Hepatocyte (in vitro differentiated cells): ENCODE results near the gene FAM181A. TPM values are rescaled to one million over a fixed set of nuclear protein-coding genes. Genes with fewer than 3 reads are reported as not detected.

Experiments used
- DNase-seq: peaks from one replicate; pipeline ENCODE4 v3.0.0-alpha.2; 2016; ENCODE audit warnings: low spot score
- H2AFZ ChIP-seq: fragments of 200-600 bp; sonication (generic); 2 replicates; pipeline ENCODE4 v1.6.0; 2016; ENCODE audit warnings: antibody characterized with exemption, mild to moderate bottlenecking
- H3K27ac ChIP-seq: fragments of 200-600 bp; sonication (generic); 2 replicates; pipeline ENCODE4 v1.5.1; 2016; ENCODE audit warnings: mild to moderate bottlenecking
- H3K27me3 ChIP-seq: fragments of 200-600 bp; sonication (generic); 2 replicates; pipeline ENCODE4 v1.6.1; 2016
- H3K36me3 ChIP-seq: fragments of 200-600 bp; sonication (generic); replicated peaks from 2 replicates; pipeline ENCODE4 v1.5.1; 2016; ENCODE audit warnings: low read depth; ENCODE audit not compliant: insufficient read depth
- H3K4me1 ChIP-seq: fragments of 200-600 bp; sonication (generic); 2 replicates; pipeline ENCODE4 v1.5.1; 2016; ENCODE audit warnings: mild to moderate bottlenecking, moderate library complexity; ENCODE audit not compliant: insufficient read depth
- H3K4me2 ChIP-seq: fragments of 200-600 bp; sonication (generic); 2 replicates; pipeline ENCODE4 v1.6.0; 2016
- H3K4me3 ChIP-seq: fragments of 200-600 bp; sonication (generic); 2 replicates; pipeline ENCODE4 v1.5.1; 2016; ENCODE audit warnings: mild to moderate bottlenecking
- H3K79me2 ChIP-seq: fragments of 200-600 bp; sonication (generic); 2 replicates; pipeline ENCODE4 v1.6.0; 2017; ENCODE audit warnings: mild to moderate bottlenecking
- H3K9me2 ChIP-seq: fragments of 200-600 bp; sonication (generic); replicated peaks from 2 replicates; pipeline ENCODE4 v1.6.0; 2017; ENCODE audit warnings: mild to moderate bottlenecking; ENCODE audit not compliant: insufficient read depth
- H3K9me3 ChIP-seq: fragments of 200-600 bp; sonication (generic); 2 replicates; pipeline ENCODE4 v1.5.1; 2016; ENCODE audit warnings: low read depth, mild to moderate bottlenecking
- H4K20me1 ChIP-seq: fragments of 200-600 bp; sonication (generic); 2 replicates; pipeline ENCODE4 v1.6.0; 2016; ENCODE audit warnings: mild to moderate bottlenecking; ENCODE audit not compliant: insufficient read depth, poor library complexity, severe bottlenecking
- EZH2 ChIP-seq: fragments of 200-600 bp; sonication (generic); IDR thresholded peaks from 2 replicates; pipeline ENCODE4 v1.6.1; 2016; ENCODE audit warnings: antibody characterized with exemption, mild to moderate bottlenecking, borderline replicate concordance
- EZH2phosphoT487 ChIP-seq: fragments of 200-600 bp; sonication (generic); IDR thresholded peaks from one replicate; pipeline ENCODE4 v1.6.1; 2018; ENCODE audit warnings: antibody characterized with exemption, mild to moderate bottlenecking, low read depth, moderate library complexity; ENCODE audit not compliant: unreplicated experiment, severe bottlenecking
- WGBS: methylation state at CpG from one replicate; pipeline ENCODE4 v1.1.6; 2016; ENCODE audit warnings: low lambda C conversion rate; ENCODE audit errors: missing lambda C conversion rate; 5-methylcytosine and 5-hydroxymethylcytosine counted together
- polyA plus RNA-seq: library from polyadenylated mRNA; unstranded; fragments of >200 nt; fragmentation: Nextera tagmentation; extraction: Ambion mirVana; gene quantifications from 2 replicates; pipeline ENCODE4 v1.2.1, GENCODE V29; 2016
- total RNA-seq: library from RNA; depleted of rRNA; stranded (reverse); fragments of >200 nt; gene quantifications from 2 replicates; pipeline ENCODE4 v1.2.3, GENCODE V29; 2014
- TF ChIP-seq, protein P1 (sequence below): fragments of 200-600 bp; sonication (generic); IDR thresholded peaks from 2 replicates; pipeline ENCODE4 v1.5.1; 2016; ENCODE audit warnings: antibody characterized with exemption, mild to moderate bottlenecking; ENCODE audit not compliant: poor library complexity

Gene FAM181A
- total and polyA plus RNA-seq, 2 experiments from 2014 or later = not detected

DNA sequence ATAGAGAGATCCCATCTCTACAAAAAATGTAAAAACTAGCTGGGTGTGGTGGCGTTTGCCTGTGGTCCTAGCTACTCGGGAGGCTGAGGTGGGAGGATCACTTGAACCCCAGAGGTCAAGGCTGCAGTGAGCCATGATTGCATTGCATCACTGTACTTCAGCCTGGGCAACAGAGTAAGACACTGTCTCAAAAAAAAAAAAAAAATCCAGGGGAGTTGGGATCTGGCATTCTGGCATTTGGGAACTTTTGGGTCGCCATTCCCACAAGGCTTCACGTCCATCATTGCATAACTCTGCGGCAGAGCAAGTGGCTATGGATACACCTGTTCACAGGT lies 34.7 kb upstream of the FAM181A start:
- peaks cover 9% of the 10 kb centered on the region for H3K4me1 ChIP-seq
- 77% methylated on average over 5 of the region's 5 CpGs for WGBS
- H3K9me2 ChIP-seq = no peaks in the 10 kb centered on the region
- H3K79me2 ChIP-seq = no peaks in the 10 kb centered on the region
- H4K20me1 ChIP-seq = no peaks in the 10 kb centered on the region
- H3K9me3 ChIP-seq = no peaks in the 10 kb centered on the region
- H3K27me3 ChIP-seq = no peaks in the 10 kb centered on the region
- no peaks in the 10 kb centered on the region for H3K36me3 ChIP-seq
- no peak for TF ChIP-seq EZH2
- TF ChIP-seq EZH2phosphoT487 = no peak
- TF ChIP-seq, protein P1, sequence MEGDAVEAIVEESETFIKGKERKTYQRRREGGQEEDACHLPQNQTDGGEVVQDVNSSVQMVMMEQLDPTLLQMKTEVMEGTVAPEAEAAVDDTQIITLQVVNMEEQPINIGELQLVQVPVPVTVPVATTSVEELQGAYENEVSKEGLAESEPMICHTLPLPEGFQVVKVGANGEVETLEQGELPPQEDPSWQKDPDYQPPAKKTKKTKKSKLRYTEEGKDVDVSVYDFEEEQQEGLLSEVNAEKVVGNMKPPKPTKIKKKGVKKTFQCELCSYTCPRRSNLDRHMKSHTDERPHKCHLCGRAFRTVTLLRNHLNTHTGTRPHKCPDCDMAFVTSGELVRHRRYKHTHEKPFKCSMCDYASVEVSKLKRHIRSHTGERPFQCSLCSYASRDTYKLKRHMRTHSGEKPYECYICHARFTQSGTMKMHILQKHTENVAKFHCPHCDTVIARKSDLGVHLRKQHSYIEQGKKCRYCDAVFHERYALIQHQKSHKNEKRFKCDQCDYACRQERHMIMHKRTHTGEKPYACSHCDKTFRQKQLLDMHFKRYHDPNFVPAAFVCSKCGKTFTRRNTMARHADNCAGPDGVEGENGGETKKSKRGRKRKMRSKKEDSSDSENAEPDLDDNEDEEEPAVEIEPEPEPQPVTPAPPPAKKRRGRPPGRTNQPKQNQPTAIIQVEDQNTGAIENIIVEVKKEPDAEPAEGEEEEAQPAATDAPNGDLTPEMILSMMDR = no peak
- H3K4me3 ChIP-seq = no peak overlapping the region
- no peak overlapping the region for H2AFZ ChIP-seq
- no peak overlapping the region for H3K4me2 ChIP-seq
- no peak for DNase-seq
- no peak overlapping the region for H3K27ac ChIP-seq

DNA sequence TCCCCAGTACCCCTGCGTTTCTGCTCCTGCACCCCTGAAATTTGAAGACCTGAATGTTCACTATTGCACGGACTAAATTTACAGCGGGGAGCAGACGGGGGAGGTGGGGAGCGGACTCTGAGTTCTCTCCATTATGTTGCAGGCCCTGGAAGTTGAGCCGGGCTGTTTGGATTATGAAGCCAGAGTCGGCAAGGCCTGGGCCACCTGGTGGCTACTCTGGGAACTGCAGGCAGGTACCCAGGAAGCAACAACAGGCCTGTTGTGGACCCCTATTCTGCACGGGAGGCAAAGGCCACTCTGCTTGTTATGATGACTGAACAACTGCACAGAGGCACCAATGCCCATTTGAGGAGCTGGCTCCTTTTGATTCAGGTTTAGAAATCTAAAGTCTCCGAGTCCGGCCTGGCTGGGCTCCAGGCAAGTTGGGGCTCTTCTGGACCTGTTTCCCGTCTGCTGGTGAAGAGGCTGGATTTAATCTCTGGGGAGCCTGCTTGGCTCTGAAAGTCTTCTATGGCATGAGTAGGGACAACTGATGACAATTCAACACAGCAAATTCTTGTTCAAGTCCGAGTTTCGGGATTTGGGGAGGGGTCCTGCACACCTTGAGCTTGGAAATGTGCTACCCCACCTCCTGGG lies 34.1 kb upstream of the FAM181A start:
- DNase-seq = peak; percentile 82
- 44% methylated on average over 13 of the region's 13 CpGs for WGBS
- peaks cover 9% of the 10 kb centered on the region for H3K4me1 ChIP-seq

DNA sequence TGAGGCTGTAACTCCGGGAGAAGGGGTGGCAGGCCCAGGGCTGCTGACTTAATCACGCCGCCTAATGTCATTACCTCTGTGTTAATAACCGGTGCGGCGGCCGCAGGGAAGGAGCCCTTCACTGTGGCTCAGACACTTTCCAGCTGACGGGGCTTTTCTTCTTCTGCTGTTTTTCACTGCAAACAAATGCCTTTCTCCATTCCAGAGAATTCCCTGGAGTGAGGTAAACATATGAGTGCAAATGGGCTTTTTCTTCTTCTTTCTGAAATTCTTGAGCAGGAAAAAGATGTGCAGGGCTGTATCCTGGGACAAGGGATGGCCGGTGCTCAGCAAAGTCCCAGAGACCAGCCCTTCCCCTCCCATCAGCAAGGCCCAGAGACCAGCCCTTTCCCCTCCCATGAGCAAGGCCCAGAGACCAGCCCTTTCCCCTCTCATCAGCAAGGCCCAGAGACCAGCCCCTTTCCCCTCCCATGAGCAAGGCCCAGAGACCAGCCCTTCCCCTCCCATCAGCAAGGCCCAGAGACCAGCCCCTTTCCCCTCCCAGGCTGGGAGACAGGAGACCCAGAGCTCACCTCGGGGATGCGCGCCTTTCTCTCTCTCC lies 33.4 kb upstream of the FAM181A start:
- Histone ChIP-seq H3K27ac (no peak overlapping the region), H3K9me3 (no peaks in the 10 kb centered on the region), H2AFZ (no peak overlapping the region), H3K4me2 (peak overlapping the region; percentile 51), H3K4me1 (peaks cover 9% of the 10 kb centered on the region), H3K79me2 (no peaks in the 10 kb centered on the region), H3K27me3 (no peaks in the 10 kb centered on the region), H3K9me2 (no peaks in the 10 kb centered on the region), H4K20me1 (no peaks in the 10 kb centered on the region), H3K36me3 (no peaks in the 10 kb centered on the region), H3K4me3 (no peak overlapping the region)
- 69% methylated on average over 12 of the region's 12 CpGs for WGBS
- no peak for DNase-seq
- TF ChIP-seq, protein P1 = no peak

More for the DNA sequence above, 34.1 kb upstream of the FAM181A start:
- H3K79me2 ChIP-seq = no peaks in the 10 kb centered on the region
- H3K36me3 ChIP-seq = no peaks in the 10 kb centered on the region
- no peak overlapping the region for H3K4me3 ChIP-seq
- H3K9me2 ChIP-seq = no peaks in the 10 kb centered on the region
- H2AFZ ChIP-seq = no peak overlapping the region
- no peaks in the 10 kb centered on the region for H4K20me1 ChIP-seq
- H3K27ac ChIP-seq = no peak overlapping the region
- H3K4me2 ChIP-seq = peak overlapping the region; percentile 51
- H3K9me3 ChIP-seq = no peaks in the 10 kb centered on the region
- TF ChIP-seq, protein P1 = peak; percentile 94
- TF ChIP-seq EZH2 = no peak
- no peaks in the 10 kb centered on the region for H3K27me3 ChIP-seq
